ENCODE results near the gene ZNF552.
A peak's percentile ranks its signal among the peaks of the same experiment; 100 is the strongest.
"Not testable (repeated sequence)": the region's sequence is repeated elsewhere in the genome, so short reads cannot be mapped to it uniquely, and the experiment has no call there.

ZNF552 gene

DNA sequence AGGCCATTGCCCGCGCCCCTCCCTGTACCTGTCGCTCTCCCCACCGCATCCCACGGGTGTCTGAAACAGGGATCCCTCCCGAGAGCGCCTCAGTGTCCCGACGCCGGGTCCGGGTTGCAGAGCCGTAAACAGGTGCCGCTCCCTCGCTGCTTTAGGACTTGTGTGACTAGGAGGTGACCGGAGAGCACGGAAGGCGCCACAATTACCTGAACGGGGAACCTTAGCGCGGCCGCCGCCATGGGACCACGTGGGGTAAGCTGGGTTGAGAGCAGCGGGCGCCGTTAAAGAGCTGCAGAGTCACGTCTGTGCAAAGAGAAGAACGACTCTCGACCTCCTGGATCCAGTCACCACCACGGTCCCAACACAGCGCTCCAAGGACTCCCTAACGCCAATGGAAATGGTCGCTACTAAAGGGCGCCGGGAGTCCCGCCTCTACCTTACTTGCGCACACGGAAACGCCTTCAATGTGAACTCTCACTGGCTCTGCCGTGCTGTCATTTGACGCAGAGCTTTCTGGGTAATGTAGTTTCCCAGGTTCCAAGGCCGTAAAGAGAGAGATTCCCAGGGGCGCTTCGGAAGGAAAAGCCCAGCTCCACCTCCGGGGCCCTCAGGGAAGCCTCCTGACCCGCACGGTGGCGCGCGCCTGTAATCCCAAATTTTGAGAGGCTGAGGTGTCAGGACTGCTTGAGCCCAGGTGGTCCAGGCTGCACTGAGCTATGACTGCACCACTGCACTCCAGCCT lies at the start of gene ZNF552:
Gene ZNF552 (minus strand): TSS at position 409 of the 742 bp plus-strand sequence. CDS start 170 bp downstream, at position 239.
- peak; percentile 92 for DNase-seq (ENCODE audit: low read depth)

DNA sequence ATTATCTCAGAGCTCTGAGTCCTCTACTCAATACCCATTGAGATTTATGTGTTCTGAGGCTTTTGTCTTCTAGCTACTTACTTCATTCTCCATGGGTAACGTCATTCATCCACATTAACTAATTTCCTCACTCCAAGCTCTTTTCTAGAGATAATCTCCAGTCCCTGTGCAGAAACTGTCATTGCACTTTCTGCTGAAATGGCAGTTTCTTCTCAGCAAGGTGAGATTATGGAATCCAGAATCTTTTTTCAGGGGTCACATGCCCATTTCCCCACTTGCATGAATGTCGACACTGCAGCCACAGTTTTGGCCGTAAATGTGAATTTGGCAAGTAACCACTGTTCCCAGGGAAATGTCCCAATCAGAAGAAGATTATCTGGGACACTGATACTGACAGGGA lies 47.6 kb upstream of the ZNF552 start:
- DNase-seq (ENCODE audit: low read depth), result not testable (repeated sequence)

DNA sequence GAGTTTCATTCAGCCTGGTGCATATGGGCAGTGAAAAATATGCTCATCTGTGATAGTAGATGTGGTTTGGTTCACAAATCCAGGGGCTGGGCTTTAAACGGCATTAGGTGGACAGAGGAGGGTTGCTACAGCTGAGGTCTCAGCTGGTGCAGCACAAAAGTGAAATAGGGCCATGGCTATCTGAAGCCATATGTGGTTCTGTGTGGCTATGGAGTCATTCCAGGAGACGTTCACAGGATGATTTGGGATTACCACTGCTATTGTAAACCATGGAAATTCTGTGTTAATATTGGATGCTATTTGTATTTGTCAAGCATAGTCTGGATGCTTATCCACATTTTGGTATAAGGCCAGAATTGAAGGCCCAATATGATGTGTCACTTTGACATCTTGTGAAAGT lies 39.4 kb upstream of the ZNF552 start:
- not testable (repeated sequence) for DNase-seq (ENCODE audit: low read depth)

DNA sequence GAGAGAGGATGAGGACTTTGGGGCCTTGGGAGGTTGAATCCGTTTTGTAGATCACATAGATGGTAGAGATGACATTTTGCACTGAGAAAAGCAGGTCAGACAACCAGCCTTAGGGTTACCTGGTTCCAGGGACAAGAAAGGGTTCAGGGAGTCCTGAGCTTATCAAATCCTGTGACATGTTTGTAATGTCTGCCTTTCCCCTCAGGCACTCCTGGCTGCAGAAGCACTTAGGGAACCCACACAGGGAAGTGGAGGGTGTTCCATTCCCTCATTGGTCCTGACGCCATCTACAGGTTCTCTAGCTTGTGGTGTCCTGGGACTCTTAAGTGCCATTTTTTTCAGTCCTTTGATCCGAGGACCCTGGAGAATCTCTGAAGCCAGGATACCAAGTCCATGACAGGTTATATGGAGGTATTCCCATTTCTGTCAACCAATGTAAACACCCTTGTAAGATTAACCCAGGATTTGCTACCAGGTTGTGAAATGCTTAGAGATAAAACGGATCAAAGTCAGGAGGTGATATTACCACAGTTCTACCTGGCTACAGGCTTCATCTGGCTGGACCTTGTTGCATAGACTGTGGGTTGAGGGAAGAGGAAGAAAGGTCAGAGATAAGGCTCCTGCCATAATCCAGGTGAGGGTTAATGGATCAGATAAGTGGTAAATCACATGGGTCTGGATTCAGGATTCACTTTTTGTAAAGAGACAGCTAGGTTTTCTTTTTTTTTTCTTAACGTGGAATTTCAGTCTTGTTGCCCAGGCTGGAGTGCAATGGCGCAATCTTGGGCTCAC lies 37.3 kb upstream of the ZNF552 start:
- DNase-seq (ENCODE audit: low read depth), result not testable (repeated sequence)

DNA sequence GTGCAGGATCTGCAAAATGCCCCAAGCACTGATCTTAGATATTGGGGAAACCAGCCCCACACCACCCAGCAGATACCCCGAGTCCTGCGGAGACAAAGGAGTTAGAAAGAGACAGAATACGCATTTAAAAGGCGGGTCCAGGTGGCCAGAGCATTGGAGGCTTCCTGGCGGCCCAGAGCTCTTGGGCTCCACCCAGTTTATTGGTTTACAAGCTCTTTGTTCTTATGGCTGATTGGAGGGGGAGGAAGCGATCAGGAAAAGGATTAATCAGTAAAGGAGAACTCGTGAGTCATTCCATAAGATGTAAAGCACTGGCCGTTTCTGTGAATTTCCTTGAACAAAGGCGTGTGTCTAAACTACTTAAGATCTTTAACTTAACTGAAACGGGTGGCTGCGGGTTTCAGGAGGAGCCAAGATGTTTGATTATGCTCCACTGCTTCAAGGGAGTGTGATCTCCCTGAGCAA lies 35.9 kb upstream of the ZNF552 start:
- peak; percentile 41 for DNase-seq (ENCODE audit: low read depth)

DNA sequence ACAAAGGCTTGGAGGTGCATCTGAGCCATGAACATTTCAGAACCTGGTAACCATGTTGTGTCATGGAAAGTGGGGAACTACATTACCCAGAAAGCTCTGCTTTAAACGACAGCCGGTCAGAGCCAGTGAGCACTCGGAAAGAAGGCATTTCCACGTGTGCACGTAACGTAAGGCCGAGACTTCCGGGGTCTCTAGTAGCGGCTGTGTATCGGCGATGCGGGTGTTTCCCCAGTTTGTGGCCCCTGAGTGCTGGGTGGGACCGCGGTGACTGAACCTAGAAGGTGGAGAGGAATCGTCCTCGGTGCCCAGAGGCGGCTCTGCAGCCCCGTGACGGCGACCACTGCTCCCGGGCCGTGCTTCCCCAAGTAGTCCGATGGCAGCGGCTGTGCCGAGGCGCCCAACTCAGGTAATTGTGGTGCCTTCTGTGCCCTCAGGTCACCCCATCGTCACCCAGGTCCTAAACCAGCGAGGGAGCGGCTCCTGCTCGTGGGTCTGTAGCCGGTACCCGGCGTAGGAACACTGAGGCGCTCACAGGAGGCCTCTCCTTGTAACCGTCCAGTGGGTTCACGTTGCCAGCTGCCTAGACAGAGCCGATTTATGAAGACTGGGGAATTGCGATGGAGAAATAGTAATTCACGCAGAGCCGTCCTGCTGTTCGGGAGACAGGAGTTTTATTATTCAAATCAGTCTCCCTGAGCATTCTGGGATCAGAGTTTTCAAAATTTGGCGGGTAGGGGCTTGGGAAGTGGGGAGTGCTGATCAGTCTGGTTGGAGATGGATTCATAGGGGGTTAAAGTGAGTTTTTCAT lies 35.2 kb upstream of the ZNF552 start, which contains the start of gene ZNF587:
Gene ZNF587 (plus strand): TSS at position 194 of the 808 bp plus-strand sequence. CDS start 180 bp downstream, at position 374.
- DNase-seq (ENCODE audit: low read depth), result peak; percentile 86

DNA sequence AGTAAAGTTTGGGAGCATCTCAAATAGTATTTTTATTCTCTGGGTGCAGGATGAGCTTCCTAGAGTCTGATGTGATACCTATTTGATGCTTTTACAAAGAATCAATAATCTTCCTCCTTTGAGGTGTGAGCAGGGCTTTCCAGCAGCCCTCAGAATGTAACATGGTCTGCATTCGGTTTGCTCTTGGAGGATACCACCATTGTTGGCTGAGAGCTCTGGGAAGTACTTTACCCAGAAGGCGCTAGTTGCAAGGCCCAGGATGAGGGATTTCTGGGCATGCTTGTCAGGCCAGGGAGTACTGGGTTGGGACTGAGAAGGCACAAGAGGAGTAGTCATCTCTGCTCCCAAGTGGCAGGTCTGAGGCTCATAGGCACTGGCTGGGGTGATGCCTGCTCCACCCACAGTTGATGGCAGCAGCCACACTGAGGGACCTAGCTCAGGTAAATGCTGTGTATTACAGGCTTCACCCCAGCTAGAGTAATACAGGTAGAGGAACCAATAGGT lies 34.5 kb upstream of the ZNF552 start:
- DNase-seq (ENCODE audit: low read depth), result not testable (repeated sequence)

DNA sequence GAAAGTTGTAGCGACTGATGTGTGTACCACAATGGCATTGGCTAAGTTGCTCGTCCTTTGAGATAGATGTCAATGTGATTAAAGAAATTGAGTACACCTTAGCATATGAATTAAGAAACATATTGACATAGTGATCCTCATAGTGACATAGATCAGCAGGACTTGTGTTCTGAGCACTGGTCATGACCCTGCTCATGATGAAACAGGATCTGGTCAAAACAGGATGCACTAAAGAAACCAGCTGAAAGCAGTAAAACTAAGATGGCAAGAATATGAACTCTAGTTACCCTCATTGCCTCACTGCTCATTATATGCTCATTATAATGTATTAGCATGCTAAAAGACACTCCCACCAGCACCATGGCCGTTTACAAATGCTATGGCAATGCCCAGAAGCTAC lies 32.5 kb upstream of the ZNF552 start:
- not testable (repeated sequence) for DNase-seq (ENCODE audit: low read depth)

DNA sequence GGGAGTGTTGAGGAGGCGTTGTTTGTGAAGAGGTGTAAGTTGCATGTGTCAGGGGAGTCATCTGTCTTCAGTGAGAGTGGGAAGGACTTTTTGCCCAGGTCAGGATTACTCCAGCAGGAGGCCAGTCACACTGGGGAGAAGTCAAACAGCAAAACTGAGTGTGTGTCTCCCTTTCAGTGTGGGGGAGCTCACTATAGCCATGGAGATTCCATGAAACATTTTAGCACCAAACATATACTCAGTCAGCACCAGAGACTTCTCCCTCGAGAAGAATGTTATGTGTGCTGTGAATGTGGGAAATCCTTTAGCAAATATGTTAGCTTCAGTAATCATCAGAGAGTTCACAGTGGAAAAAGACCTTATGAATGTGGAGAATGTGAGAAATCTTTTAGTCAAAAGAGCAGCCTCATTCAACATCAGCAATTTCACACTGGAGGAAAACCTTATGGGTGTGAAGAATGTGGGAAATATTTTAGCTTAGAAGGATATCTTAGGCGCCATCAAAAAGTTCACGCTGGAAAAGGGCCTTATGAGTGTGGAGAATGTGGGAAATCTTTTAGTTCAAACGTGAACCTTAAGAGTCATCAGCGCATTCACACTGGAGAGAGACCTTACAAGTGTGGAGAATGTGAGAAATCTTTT lies 26.5 kb upstream of the ZNF552 start:
- no peak for DNase-seq (ENCODE audit: low read depth)

DNA sequence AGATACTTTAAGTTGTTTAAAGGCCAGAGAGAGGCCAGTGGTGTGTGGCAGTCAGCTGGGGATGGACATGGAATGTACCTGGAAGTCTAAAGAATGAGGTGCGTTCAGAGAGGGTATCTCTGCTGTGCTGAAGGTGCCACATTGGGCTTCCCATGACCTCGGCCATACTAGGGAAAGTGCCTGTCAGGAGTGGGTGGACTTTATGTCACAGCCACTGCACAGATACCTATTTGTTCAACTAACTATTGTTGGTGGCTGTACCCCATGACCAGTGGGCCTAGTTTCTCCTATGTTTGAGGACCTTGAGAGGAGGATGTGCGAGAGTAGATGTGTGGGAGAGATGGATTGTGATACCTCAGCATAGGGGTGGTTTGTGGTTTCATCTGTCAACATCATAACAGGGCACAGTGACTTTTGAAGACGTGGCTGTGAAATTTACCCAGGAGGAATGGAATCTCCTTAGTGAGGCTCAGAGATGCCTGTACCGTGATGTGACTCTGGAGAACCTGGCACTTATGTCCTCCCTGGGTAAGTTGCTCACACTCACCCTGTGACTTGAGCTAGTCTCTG lies 24.0 kb upstream of the ZNF552 start:
- DNase-seq (ENCODE audit: low read depth), result not testable (repeated sequence)

DNA sequence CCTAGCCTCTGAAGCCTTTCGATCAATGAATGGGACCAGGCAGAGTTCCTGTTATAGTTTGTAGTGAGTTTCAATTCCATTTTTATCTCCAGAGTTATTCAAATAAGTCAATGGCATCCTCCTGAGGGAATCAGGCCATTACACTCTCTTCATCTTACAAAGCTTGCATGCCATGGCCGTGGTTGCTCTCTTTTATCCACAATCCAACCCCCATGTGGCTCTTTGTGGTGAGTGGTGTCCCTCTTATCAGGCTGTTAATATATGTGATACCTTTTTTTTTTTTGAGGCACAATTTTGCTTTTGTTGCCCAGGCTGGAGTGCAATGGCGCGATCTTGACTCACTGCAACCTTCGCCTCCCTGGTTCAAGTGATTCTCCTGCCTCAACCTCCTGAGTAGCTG lies 22.3 kb upstream of the ZNF552 start:
- DNase-seq (ENCODE audit: low read depth), result not testable (repeated sequence)

DNA sequence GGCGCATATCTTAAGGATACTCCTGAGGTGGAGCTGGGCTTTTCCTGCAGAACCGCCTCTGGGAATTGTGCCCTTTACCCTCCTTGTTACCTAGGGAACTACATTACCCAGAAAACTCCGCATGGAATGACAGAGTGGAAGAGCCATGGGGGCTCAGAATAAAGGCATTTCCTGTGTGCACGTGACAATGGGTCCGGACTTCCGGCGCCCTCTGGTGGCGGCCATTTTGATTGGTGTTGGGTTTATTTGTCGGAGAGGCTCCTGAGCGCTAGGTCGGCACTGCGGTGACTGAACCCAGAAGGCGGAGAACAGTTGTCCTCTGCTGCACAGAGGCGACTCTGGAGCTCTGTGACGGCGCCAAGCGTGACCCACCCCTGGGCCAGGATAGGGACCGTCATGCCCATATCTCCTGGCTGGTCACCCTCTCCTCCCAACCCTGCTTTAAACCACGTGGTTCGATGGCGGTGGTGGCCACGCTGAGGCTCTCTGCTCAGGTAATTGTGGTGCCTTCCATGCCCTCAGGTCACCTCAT lies 15.4 kb upstream of the ZNF552 start, which contains the start of gene ZNF587B:
Gene ZNF587B (plus strand): TSS at position 229 of the 532 bp plus-strand sequence. CDS start 230 bp downstream, at position 459.
- DNase-seq (ENCODE audit: low read depth), result peak; percentile 85

DNA sequence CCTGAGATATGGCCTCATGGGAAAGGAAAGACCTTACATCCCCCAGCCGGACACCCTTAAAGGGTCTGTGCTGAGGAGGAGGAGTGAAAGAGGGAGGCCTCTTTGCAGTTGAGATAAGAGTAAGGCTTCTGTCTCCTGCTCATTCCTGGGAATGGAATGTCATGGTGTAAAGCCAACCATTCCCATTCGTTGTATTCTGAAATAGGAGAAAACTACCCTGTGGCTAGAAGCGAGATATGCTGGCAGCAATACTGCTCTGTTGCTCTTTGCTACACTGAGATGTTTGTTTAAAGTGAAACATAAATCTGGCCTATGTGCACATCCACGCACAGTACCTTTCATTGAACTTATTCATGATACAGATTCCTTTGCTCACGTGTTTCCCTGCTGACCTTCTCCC lies 14.6 kb upstream of the ZNF552 start:
- peak; percentile 96 for DNase-seq (ENCODE audit: low read depth)

DNA sequence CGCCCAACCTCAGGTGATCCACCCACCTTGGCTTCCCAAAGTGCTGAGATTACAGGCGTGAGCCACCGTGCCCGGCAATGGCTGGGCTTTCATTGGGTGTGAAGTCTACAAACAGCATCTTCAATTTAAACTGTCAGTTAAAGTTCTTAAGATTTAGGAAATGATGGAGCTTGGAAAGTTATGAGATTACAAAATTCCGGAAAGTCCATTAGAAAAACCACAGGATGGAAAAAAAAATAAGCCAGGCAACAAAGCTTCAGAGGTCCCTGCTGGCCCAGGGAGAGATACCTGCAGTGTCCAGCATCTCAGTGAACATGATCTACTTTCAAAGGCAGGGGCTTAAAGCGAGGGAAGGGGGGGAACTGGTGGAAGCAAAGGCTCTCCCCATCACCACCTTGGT lies 10.8 kb upstream of the ZNF552 start:
- peak; percentile 51 for DNase-seq (ENCODE audit: low read depth)

DNA sequence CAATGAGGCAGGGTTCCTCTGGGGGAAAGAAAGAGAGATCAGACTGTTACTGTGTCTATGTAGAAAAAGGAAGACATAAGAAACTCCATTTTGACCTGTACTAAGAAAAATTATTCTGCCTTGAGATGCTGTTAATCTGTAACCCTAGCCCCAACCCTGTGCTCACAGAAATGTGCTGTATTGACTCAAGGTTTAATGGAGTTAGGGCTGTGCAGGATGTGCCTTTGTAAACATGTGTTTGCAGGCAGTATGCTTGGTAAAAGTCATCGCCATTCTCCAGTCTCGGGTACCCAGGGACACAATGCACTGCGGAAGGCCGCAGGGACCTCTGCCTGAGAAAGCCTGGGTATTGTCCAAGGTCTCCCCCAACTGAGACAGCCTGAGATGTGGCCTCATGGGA lies 8.9 kb upstream of the ZNF552 start:
- DNase-seq (ENCODE audit: low read depth), result not testable (repeated sequence)

DNA sequence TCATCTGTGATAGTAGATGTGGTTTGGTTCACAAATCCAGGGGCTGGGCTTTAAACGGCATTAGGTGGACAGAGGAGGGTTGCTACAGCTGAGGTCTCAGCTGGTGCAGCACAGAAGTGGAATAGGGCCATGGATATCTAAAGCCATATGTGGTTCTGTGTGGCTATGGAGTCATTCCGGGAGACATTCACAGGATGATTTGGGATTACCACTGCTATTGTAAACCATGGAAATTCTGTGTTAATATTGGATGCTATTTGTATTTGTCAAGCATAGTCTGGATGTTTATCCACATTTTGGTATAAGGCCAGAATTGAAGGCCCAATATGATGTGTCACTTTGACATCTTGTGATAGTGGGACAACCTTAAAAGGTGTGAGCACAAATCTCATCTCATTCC lies 8.4 kb upstream of the ZNF552 start:
- not testable (repeated sequence) for DNase-seq (ENCODE audit: low read depth)

DNA sequence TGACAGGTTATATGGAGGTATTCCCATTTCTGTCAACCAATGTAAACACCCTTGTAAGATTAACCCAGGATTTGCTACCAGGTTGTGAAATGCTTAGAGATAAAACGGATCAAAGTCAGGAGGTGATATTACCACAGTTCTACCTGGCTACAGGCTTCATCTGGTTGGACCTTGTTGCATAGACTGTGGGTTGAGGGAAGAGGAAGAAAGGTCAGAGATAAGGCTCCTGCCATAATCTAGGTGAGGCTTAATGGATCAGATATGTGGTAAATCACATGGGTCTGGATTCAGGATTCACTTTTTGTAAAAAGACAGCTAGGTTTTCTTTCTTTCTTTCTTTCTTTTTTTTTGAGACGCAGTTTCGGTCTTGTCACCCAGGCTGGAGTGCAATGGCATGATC lies 6.8 kb upstream of the ZNF552 start:
- not testable (repeated sequence) for DNase-seq (ENCODE audit: low read depth)

DNA sequence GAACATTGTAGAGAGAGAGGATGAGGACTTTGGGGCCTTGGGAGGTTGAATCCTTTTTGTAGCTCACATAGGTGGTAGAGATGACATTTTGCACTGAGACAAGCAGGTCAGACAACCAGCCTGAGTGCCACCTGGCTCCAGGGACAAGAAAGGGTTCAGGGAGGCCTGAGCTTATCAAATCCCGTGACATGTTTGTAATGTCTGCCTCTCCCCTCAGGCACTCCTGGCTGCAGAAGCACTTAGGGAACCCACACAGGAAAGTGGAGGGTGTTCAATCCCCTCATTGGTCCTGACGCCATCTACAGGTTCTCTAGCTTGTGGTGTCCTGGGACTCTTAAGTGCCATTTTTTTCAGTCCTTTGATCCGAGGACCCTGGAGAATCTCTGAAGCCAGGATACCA lies 6.4 kb upstream of the ZNF552 start:
- not testable (repeated sequence) for DNase-seq (ENCODE audit: low read depth)

DNA sequence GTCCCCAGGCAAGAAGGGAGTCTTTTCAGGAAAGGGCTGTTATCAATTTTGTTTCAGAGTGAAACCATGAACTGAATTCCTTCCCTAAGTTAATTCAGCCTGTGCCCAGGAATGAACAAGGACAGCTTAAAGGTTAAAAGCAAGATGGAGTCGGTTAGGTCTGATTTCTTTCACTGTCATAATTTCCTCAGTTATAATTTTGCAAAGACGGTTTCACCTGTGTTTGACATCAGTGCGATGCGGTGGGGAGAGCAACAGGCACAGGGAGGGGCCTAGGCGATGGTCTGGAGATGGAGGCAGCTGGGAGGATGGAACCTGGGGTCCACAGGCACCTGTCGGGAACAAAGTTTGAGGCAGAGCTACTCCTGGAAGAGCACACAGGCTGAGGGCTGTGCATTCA lies 5.9 kb upstream of the ZNF552 start:
- no peak for DNase-seq (ENCODE audit: low read depth)

DNA sequence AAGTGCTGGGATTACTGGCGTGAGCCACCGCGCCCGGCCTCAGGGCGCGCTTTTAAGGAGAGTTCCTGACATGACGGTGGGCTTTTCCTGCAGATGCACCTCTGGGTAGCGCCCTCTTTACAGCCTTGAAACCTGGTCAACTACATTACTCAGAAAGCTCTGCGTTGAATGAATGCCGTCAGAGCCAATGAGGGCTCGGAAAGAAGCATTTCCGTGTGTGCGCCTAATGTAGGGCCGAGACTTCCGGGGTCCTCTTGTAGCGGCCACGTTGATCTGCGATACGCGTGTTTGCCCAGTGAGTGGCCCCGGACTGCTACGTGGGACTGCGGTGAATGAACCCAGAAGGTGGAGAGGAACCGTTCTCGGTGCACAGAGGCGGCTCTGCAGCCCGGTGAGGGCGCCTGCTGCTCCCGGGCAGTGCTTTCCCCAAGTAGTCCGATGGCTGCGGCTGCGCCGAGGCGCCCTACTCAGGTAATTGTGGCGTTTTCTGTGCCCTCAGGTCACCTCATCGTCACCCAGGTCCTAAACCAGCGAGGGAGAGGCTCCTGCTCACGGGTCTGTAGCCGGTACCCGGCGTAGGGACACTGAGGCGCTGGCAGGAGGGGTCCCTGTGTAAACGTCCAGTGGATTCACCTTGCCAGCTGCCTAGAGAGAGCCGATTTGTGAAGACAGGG lies 4.9 kb upstream of the ZNF552 start:
- DNase-seq (ENCODE audit: low read depth), result peak; percentile 95

Measured in amniotic epithelial cell (primary cell).